K562 (cell line): ENCODE data around the gene BEST2. TPM values are rescaled to one million over a fixed set of nuclear protein-coding genes. Genes with fewer than 3 reads are reported as not detected.

Source experiments
- ATF7 ChIP-seq: fragments of 450-650 bp; IDR thresholded peaks from 2 replicates; pipeline ENCODE4 v1.7.1; 2014; ENCODE audit warnings: mild to moderate bottlenecking, moderate library complexity
- BRD4 ChIP-seq: fragments of 200-600 bp; sonication (generic); IDR thresholded peaks from 2 replicates; pipeline ENCODE4 v1.6.1; 2017; ENCODE audit warnings: inconsistent platforms
- ETV1 ChIP-seq: fragments of 450-650 bp; conservative IDR thresholded peaks from 2 replicates; pipeline ENCODE4 v1.6.1; 2016; ENCODE audit warnings: missing genetic modification characterization, control low read depth, low read depth, missing compliant biosample characterization
- GTF2A2 ChIP-seq: IDR thresholded peaks from 2 replicates; pipeline ENCODE4 v1.6.1; 2016; ENCODE audit warnings: mild to moderate bottlenecking, missing genetic modification characterization, missing compliant biosample characterization
- HSF4 ChIP-seq: fragments of 250-450 bp; sonication (Bioruptor Pico); IDR thresholded peaks from 2 replicates; pipeline ENCODE4 v2.1.2; 2022; ENCODE audit warnings: mild to moderate bottlenecking, moderate library complexity, borderline replicate concordance
- L3MBTL2 ChIP-seq: fragments of 450-650 bp; IDR thresholded peaks from 2 replicates; pipeline ENCODE4 v1.6.1; 2016; ENCODE audit warnings: mild to moderate bottlenecking, moderate library complexity
- MEIS2 ChIP-seq: fragments of 450-650 bp; IDR thresholded peaks from 2 replicates; pipeline ENCODE4 v1.6.1; 2014; ENCODE audit warnings: mild to moderate bottlenecking; ENCODE audit not compliant: partially characterized antibody
- NCOA1 ChIP-seq: fragments of 450-650 bp; IDR thresholded peaks from 2 replicates; pipeline ENCODE4 v1.6.1; 2016; ENCODE audit warnings: low read depth
- NRF1 ChIP-seq, 2 experiments: fragments of 450-650 bp; IDR thresholded peaks in 1 of 2; conservative IDR thresholded peaks in 1 of 2; 2 replicates each; pipeline ENCODE4 v1.6.1; 2014; ENCODE audit warnings: mild to moderate bottlenecking in 2 of 2
- PML ChIP-seq: IDR thresholded peaks from 2 replicates; pipeline ENCODE4 v1.6.1; 2012; ENCODE audit warnings: low read length, inconsistent platforms
- POLR2A ChIP-seq: fragments of 450-650 bp; conservative IDR thresholded peaks from 2 replicates; pipeline ENCODE4 v1.6.1; 2016
- POLR2AphosphoS5 ChIP-seq: IDR thresholded peaks from 2 replicates; pipeline ENCODE4 v1.6.1; 2011; ENCODE audit warnings: mild to moderate bottlenecking, low read depth, low read length, moderate library complexity; ENCODE audit not compliant: control insufficient read depth, insufficient read depth
- SPI1 ChIP-seq: IDR thresholded peaks from 2 replicates; pipeline ENCODE4 v1.6.1; 2011; ENCODE audit warnings: low read depth, low read length, control low read depth, borderline replicate concordance
- SRSF7 ChIP-seq: fragments of 200-400 bp; formaldehyde crosslinking; optimal IDR thresholded peaks from 2 replicates; pipeline ENCODE3; 2017; ENCODE audit warnings: mild to moderate bottlenecking, low read depth, low read length
- TBL1XR1 ChIP-seq, 2 experiments: IDR thresholded peaks; 2 replicates each; pipeline ENCODE4 v1.6.1; 2012; ENCODE audit warnings: improper control_type of control experiment in 2 of 2, low read length in 2 of 2, mild to moderate bottlenecking in 1 of 2
- ZBTB17 ChIP-seq: fragments of 450-650 bp; formaldehyde crosslinking; IDR thresholded peaks from 2 replicates; pipeline ENCODE4 v1.4.0; 2020; ENCODE audit warnings: mild to moderate bottlenecking
- ZBTB7A ChIP-seq: IDR thresholded peaks from 2 replicates; pipeline ENCODE4 v1.6.1; 2011; ENCODE audit warnings: low read depth, mild to moderate bottlenecking, low read length, moderate library complexity, borderline replicate concordance; ENCODE audit not compliant: control insufficient read depth
- ZNF124 ChIP-seq: sonication (generic); formaldehyde crosslinking; IDR thresholded peaks from 2 replicates; pipeline ENCODE4 v1.8.1; 2022; ENCODE audit warnings: missing genetic modification reagents
- ZNF232 ChIP-seq: sonication (generic); formaldehyde crosslinking; IDR thresholded peaks from 2 replicates; pipeline ENCODE4 v1.8.0; 2022; ENCODE audit warnings: mild to moderate bottlenecking, missing genetic modification reagents
- ZNF253 ChIP-seq: fragments of 250-450 bp; sonication (Bioruptor Pico); conservative IDR thresholded peaks from 2 replicates; pipeline ENCODE4 v1.6.1; 2021; ENCODE audit warnings: mild to moderate bottlenecking
- polyA plus RNA-seq, 8 experiments: library from polyadenylated mRNA; depleted of rRNA in 4 of 8; stranded (reverse) in 5 of 8; unstranded in 3 of 8; fragments of >200 nt; fragmentation: Nextera tagmentation in 2 of 8; fragmentation: Illumina TruSeq in 1 of 8; extraction: Ambion mirVana in 2 of 8; extraction: Trizol in 1 of 8; gene quantifications; 2 replicates each; pipeline versions ENCODE4 v1.2.1 to v1.2.3, GENCODE V29; 2011 to 2014; ENCODE audit warnings: inconsistent platforms in 1 of 8, missing spikeins in 1 of 8
- total RNA-seq, 7 experiments: library from RNA; depleted of rRNA in 6 of 7; stranded (reverse); fragments of >200 nt in 6 of 7; fragmentation: Illumina TruSeq in 2 of 7; extraction: Trizol in 2 of 7; gene quantifications; 2 replicates each; pipeline versions ENCODE4 v1.2.1 to v1.2.3, GENCODE V29; 2011 to 2021; ENCODE audit warnings: low replicate concordance in 1 of 7
- TF ChIP-seq, protein P1 (sequence below): fragments of 450-650 bp; IDR thresholded peaks from 2 replicates; pipeline ENCODE4 v1.6.1; 2017; ENCODE audit warnings: antibody characterized with exemption, mild to moderate bottlenecking
- TF ChIP-seq, protein P2 (sequence below): sonication (generic); formaldehyde crosslinking; IDR thresholded peaks from 2 replicates; pipeline ENCODE4 v1.9.0; 2022; ENCODE audit warnings: mild to moderate bottlenecking, missing genetic modification reagents
- TF ChIP-seq, protein P3 (sequence below): fragments of 450-650 bp; IDR thresholded peaks from 2 replicates; pipeline ENCODE4 v1.6.1; 2014; ENCODE audit warnings: low read depth, mild to moderate bottlenecking, moderate library complexity, borderline replicate concordance

The BEST2 gene
- total and polyA plus RNA-seq, 9 of the 15 experiments (the other 6 are each of a cell fraction or from before 2014, with no cell fraction given), result not detected

DNA sequence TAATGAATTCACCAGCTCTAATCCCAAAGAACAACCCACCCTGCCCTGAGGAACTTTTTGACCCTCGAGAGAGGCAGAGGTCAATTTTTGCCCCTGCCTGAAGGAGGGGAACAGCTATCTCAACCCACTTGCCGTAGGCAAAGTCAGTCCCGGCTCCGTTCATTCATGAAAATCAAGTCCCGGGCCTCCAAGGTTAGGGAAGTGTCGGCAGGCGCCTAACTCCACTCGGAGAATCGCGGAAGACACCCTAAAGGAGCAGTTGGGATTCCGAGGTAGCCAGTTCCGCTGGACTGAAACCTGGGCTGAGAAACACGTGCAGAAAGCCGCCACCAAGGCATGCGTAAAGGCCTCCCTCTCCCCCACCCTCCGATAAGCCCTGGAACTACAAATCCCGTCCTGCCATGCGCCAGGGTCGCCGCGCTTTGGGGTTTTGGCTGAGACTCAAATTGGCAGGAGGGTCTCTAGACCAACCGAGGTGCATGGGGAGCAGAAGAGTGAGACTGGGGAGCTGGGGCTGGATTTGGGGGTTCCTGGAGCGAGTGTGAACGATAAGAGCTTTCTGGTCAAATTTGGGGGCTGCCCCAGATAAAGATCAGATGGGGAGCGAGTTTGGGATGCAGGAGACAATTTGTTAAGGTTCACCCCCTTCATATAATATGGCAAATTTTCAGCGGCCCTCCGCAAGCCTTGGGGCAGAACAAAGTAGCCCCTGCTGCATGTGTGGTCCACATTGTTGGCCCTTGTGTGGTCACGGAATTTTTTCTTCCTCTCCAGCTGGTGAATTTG is 27.8 kb upstream of the BEST2 start, which contains the start of gene TNPO2 (continued):
- TF ChIP-seq, protein P1, sequence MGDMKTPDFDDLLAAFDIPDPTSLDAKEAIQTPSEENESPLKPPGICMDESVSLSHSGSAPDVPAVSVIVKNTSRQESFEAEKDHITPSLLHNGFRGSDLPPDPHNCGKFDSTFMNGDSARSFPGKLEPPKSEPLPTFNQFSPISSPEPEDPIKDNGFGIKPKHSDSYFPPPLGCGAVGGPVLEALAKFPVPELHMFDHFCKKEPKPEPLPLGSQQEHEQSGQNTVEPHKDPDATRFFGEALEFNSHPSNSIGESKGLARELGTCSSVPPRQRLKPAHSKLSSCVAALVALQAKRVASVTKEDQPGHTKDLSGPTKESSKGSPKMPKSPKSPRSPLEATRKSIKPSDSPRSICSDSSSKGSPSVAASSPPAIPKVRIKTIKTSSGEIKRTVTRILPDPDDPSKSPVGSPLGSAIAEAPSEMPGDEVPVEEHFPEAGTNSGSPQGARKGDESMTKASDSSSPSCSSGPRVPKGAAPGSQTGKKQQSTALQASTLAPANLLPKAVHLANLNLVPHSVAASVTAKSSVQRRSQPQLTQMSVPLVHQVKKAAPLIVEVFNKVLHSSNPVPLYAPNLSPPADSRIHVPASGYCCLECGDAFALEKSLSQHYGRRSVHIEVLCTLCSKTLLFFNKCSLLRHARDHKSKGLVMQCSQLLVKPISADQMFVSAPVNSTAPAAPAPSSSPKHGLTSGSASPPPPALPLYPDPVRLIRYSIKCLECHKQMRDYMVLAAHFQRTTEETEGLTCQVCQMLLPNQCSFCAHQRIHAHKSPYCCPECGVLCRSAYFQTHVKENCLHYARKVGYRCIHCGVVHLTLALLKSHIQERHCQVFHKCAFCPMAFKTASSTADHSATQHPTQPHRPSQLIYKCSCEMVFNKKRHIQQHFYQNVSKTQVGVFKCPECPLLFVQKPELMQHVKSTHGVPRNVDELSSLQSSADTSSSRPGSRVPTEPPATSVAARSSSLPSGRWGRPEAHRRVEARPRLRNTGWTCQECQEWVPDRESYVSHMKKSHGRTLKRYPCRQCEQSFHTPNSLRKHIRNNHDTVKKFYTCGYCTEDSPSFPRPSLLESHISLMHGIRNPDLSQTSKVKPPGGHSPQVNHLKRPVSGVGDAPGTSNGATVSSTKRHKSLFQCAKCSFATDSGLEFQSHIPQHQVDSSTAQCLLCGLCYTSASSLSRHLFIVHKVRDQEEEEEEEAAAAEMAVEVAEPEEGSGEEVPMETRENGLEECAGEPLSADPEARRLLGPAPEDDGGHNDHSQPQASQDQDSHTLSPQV, result peak; percentile 67; the same call in 1 of the 2 replicates
- no peak for TF ChIP-seq BRD4
- TF ChIP-seq POLR2AphosphoS5, result peak; percentile 80
- TF ChIP-seq HSF4 (CRISPR knock-in tag), result no peak
- TF ChIP-seq NRF1 (conservative IDR thresholded peaks at IDR 0.05 in 1 of 2, IDR thresholded peaks at IDR 0.05 in 1 of 2), result peak; percentile 91 to 92
- TF ChIP-seq GTF2A2 (tag), result no peak
- no peak for TF ChIP-seq ZNF124
- TF ChIP-seq ZBTB17 (CRISPR knock-in tag), result no peak
- no peak for TF ChIP-seq SRSF7
- TF ChIP-seq, protein P2, sequence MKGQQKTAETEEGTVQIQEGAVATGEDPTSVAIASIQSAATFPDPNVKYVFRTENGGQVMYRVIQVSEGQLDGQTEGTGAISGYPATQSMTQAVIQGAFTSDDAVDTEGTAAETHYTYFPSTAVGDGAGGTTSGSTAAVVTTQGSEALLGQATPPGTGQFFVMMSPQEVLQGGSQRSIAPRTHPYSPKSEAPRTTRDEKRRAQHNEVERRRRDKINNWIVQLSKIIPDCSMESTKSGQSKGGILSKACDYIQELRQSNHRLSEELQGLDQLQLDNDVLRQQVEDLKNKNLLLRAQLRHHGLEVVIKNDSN (CRISPR knock-in tag), result peak; percentile 77
- TF ChIP-seq MEIS2, result peak; percentile 2
- TF ChIP-seq ETV1 (tag), result peak; percentile 43; the same call in 1 of the 2 replicates
- TF ChIP-seq, protein P3, sequence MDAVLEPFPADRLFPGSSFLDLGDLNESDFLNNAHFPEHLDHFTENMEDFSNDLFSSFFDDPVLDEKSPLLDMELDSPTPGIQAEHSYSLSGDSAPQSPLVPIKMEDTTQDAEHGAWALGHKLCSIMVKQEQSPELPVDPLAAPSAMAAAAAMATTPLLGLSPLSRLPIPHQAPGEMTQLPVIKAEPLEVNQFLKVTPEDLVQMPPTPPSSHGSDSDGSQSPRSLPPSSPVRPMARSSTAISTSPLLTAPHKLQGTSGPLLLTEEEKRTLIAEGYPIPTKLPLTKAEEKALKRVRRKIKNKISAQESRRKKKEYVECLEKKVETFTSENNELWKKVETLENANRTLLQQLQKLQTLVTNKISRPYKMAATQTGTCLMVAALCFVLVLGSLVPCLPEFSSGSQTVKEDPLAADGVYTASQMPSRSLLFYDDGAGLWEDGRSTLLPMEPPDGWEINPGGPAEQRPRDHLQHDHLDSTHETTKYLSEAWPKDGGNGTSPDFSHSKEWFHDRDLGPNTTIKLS, result peak; percentile 84
- no peak for TF ChIP-seq NCOA1
- TF ChIP-seq PML, result 0 out of 2 replicates have a peak, but pooled peaks have one; percentile 16
- TF ChIP-seq POLR2A, result peak; percentile 84
- peak; percentile 91 for TF ChIP-seq L3MBTL2
- TF ChIP-seq ZNF253 (CRISPR knock-in tag), result no peak
- TF ChIP-seq ATF7, result peak; percentile 37
- 0 out of 2 replicates have a peak, but pooled peaks have one; percentile 22 for TF ChIP-seq SPI1
- TF ChIP-seq ZBTB7A, result peak; percentile 95
- 0 out of 4 replicates have a peak, but pooled peaks of 1 of the 2 experiments have one; percentile 26 for TF ChIP-seq TBL1XR1 (IDR thresholded peaks at IDR 0.05; ENCODE audit: low read length in 2 of 2)
- peak; percentile 60; the same call in 1 of the 2 replicates for TF ChIP-seq ZNF232
